B cell (primary cell): ENCODE results near the gene AHNAK. TPM values are rescaled to one million over a fixed set of nuclear protein-coding genes. Genes with fewer than 3 reads are reported as not detected.

ENCODE experiments used
- ATAC-seq: fragments of 200-7000 bp; cut with Tn5 transposase; one replicate; pipeline ENCODE4 v1.10.0; 2021; ENCODE audit warnings: low read depth, mild to moderate bottlenecking, moderate number of reproducible peaks, moderate library complexity
- CTCF ChIA-PET: fragments of 350-600 bp; sonication (Branson Sonifier 250); formaldehyde crosslinking; loops from one replicate; lab custom pipeline; 2021; ENCODE audit warnings: antibody characterized with exemption, inconsistent platforms; lab: Charles Lee
- POLR2A ChIA-PET: fragments of 350-600 bp; sonication (Branson Sonifier 250); formaldehyde crosslinking; loops from one replicate; lab custom pipeline; 2021; ENCODE audit warnings: antibody characterized with exemption; lab: Charles Lee
- DNase-seq: peaks from one replicate; pipeline ENCODE4 v3.0.0; 2013
- H2AFZ ChIP-seq: 2 replicates; pipeline ENCODE4 v1.6.1; 2012; ENCODE audit warnings: mild to moderate bottlenecking, low read depth, low read length; ENCODE audit not compliant: insufficient read depth, poor library complexity, severe bottlenecking
- H3K27ac ChIP-seq, 2 donors: 1 replicate in 1 of 2; 2 replicates in 1 of 2; pipeline ENCODE4 v1.5.1; 2012 to 2013; ENCODE audit warnings: low read length in 2 of 2, mild to moderate bottlenecking in 2 of 2, moderate library complexity in 1 of 2
- H3K27me3 ChIP-seq, 4 experiments: fragments of 200-600 bp in 1 of 4; sonication (generic) in 1 of 4; replicated peaks in 1 of 4; 1 replicate in 2 of 4; 2 replicates in 2 of 4; pipeline versions ENCODE4 v1.6.1 to v1.7.0; 2013 to 2016; ENCODE audit warnings: low read length in 3 of 4, mild to moderate bottlenecking in 2 of 4, mixed read lengths in 1 of 4, moderate library complexity in 1 of 4; ENCODE audit not compliant: insufficient read depth in 4 of 4, control insufficient read depth in 3 of 4; ENCODE audit errors: control extremely low read depth in 1 of 4
- H3K36me3 ChIP-seq, 2 experiments: replicated peaks in 1 of 2; 1 replicate in 1 of 2; 2 replicates in 1 of 2; pipeline versions ENCODE4 v1.6.1 to v1.7.1; 2013; ENCODE audit warnings: low read length in 1 of 2; ENCODE audit not compliant: insufficient read depth in 2 of 2, control insufficient read depth in 1 of 2; ENCODE audit errors: control extremely low read depth in 1 of 2, extremely low read depth in 1 of 2
- H3K4me1 ChIP-seq, 2 donors: fragments of 200-600 bp in 1 of 2; sonication (generic) in 1 of 2; 1 replicate in 1 of 2; 2 replicates in 1 of 2; pipeline versions ENCODE4 v1.5.1 to v1.6.1; 2013 to 2017; ENCODE audit warnings: low read length in 2 of 2; ENCODE audit not compliant: control insufficient read depth in 2 of 2, insufficient read depth in 2 of 2
- H3K4me2 ChIP-seq: replicated peaks from 2 replicates; pipeline ENCODE3; 2012; ENCODE audit warnings: mild to moderate bottlenecking, low read depth, low read length; ENCODE audit not compliant: poor library complexity, severe bottlenecking
- H3K4me3 ChIP-seq, 5 experiments: fragments of 200-600 bp in 1 of 5; sonication (generic) in 1 of 5; 1 replicate in 3 of 5; 2 replicates in 2 of 5; pipeline versions ENCODE4 v1.5.1 to v1.7.0; 2011 to 2016; ENCODE audit warnings: low read length in 4 of 5, mild to moderate bottlenecking in 4 of 5, low read depth in 2 of 5, control low read depth in 1 of 5, moderate library complexity in 1 of 5; ENCODE audit not compliant: insufficient read depth in 1 of 5; ENCODE audit errors: control extremely low read depth in 1 of 5, extremely low read depth in 1 of 5
- H3K79me2 ChIP-seq: fragments of 200-600 bp; sonication (generic); one replicate; pipeline ENCODE4 v1.6.0; 2016; ENCODE audit warnings: low read length; ENCODE audit not compliant: control insufficient read depth, insufficient read depth
- H3K9ac ChIP-seq: fragments of 200-600 bp; sonication (generic); 2 replicates; pipeline ENCODE4 v1.6.1; 2017; ENCODE audit warnings: mild to moderate bottlenecking, low read length, moderate library complexity
- H3K9me3 ChIP-seq, 3 donors: one replicate each; pipeline versions ENCODE4 v1.6.1 to v1.7.1; 2013; ENCODE audit warnings: low read length in 2 of 3; ENCODE audit not compliant: control insufficient read depth in 2 of 3, insufficient read depth in 1 of 3; ENCODE audit errors: control extremely low read depth in 1 of 3
- H4K20me1 ChIP-seq: 2 replicates; pipeline ENCODE4 v1.6.0; 2012; ENCODE audit warnings: mild to moderate bottlenecking, low read length; ENCODE audit not compliant: insufficient read depth, control insufficient read depth, poor library complexity, severe bottlenecking
- H3K27ac Mint-ChIP-seq: one replicate; pipeline ENCODE4 v1.8.0; 2021; ENCODE audit warnings: mixed read lengths
- H3K27me3 Mint-ChIP-seq: one replicate; pipeline ENCODE4 v1.8.0; 2021; ENCODE audit warnings: mixed read lengths
- H3K4me1 Mint-ChIP-seq: one replicate; pipeline ENCODE4 v1.8.0; 2021; ENCODE audit warnings: mixed read lengths
- H3K4me3 Mint-ChIP-seq: one replicate; pipeline ENCODE4 v1.8.0; 2021; ENCODE audit warnings: mixed read lengths
- H3K9me3 Mint-ChIP-seq: one replicate; pipeline ENCODE4 v1.8.0; 2022; ENCODE audit warnings: mixed read lengths; ENCODE audit not compliant: insufficient read depth
- EZH2 ChIP-seq: IDR thresholded peaks from 2 replicates; pipeline ENCODE4 v1.6.1; 2012; ENCODE audit warnings: borderline replicate concordance, low read depth, mild to moderate bottlenecking, moderate library complexity, low read length; ENCODE audit not compliant: insufficient read depth, poor library complexity, severe bottlenecking
- WGBS: methylation state at CpG from one replicate; pipeline ENCODE4 v1.1.5; 2013; ENCODE audit warnings: missing lambda C conversion rate; ENCODE audit not compliant: insufficient coverage; 5-methylcytosine and 5-hydroxymethylcytosine counted together
- intact Hi-C: fragments of 100-400 bp; cut with micrococcal nuclease; formaldehyde crosslinking; loops from one replicate; pipeline ENCODE4 v1.10.0; 2022
- polyA plus RNA-seq: library from polyadenylated mRNA; depleted of rRNA; stranded (reverse); fragments of >200 nt; gene quantifications from 2 replicates; pipeline ENCODE4 v1.2.3, GENCODE V29; 2012
- total RNA-seq, 2 donors: library from RNA; stranded (reverse); fragments of 120-200 nt in 1 of 2; gene quantifications; 1 replicate in 1 of 2; 2 replicates in 1 of 2; pipeline versions ENCODE4 v1.2.3 to v1.2.4, GENCODE V29; 2013 to 2022
- TF ChIP-seq, protein P1 (sequence below): fragments of 200-600 bp; IDR thresholded peaks from one replicate; pipeline ENCODE4 v1.8.0; 2022; ENCODE audit warnings: antibody characterized with exemption, mild to moderate bottlenecking

AHNAK gene
- total and polyA plus RNA-seq, 2 donors (not counting 1 experiment from before 2014, with no cell fraction given), result 63.7 to 229 TPM

DNA sequence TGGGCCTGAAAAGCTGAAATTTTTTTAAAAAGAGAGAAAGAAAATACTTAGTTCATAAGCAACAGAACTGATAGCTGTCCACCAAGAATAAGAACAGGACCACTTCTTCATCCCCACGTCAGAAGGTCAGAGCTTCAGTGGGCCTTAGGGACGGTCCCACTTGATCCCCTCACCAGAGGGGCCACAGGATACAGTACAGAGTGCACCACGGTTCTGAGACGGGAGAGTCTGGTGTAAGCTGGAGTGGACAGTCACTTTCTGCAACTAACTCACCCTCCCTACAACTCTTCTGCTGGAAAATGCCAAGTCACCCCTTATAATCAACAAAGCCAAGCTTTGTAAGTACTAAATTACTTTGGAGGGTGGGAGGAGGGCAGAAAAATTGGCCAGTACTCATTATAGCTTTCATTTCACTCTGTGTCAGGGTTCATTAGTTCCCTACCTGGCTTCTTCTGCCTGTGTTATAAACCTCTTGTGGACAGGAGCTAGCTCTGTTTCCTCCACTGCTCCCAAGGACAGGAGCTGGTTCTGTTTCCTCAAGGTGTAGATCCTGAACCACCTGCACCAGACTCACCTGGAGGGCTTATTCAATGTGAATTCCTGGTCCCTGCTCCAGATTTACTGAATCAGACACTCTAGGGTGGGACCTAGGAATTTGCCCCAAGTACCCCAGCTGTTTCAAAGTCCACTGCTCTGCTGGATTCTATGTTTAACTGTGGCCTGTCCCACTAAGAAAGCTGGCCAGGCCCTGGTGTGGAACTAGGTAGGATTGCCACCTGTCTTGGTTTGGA, 88.2 kb downstream of the AHNAK start:
- Histone ChIP-seq H3K27ac (no peak overlapping the region), H3K27me3 (no peaks in the 10 kb centered on the region), H3K79me2 (no peaks in the 10 kb centered on the region), H3K4me1 (no peaks in the 10 kb centered on the region), H3K9me3 (no peaks in the 10 kb centered on the region), H3K4me3 (no peak overlapping the region), H4K20me1 (no peaks in the 10 kb centered on the region), H3K4me2 (no peak overlapping the region), H3K9ac (no peak overlapping the region), H3K36me3 (no peaks in the 10 kb centered on the region), H2AFZ (no peak overlapping the region)
- POLR2A ChIA-PET, result no interaction called here
- TF ChIP-seq, protein P1, sequence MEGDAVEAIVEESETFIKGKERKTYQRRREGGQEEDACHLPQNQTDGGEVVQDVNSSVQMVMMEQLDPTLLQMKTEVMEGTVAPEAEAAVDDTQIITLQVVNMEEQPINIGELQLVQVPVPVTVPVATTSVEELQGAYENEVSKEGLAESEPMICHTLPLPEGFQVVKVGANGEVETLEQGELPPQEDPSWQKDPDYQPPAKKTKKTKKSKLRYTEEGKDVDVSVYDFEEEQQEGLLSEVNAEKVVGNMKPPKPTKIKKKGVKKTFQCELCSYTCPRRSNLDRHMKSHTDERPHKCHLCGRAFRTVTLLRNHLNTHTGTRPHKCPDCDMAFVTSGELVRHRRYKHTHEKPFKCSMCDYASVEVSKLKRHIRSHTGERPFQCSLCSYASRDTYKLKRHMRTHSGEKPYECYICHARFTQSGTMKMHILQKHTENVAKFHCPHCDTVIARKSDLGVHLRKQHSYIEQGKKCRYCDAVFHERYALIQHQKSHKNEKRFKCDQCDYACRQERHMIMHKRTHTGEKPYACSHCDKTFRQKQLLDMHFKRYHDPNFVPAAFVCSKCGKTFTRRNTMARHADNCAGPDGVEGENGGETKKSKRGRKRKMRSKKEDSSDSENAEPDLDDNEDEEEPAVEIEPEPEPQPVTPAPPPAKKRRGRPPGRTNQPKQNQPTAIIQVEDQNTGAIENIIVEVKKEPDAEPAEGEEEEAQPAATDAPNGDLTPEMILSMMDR, result no peak
- no peak for TF ChIP-seq EZH2
- H3K27me3 Mint-ChIP-seq, result no peaks in the 10 kb centered on the region
- no peak for ATAC-seq
- H3K27ac Mint-ChIP-seq, result no peak overlapping the region
- H3K4me1 Mint-ChIP-seq, result peaks cover 10% of the 10 kb centered on the region
- intact Hi-C loops, result no loop called here
- no peak for DNase-seq
- no peak overlapping the region for H3K4me3 Mint-ChIP-seq
- WGBS, result 40% methylated on average over 1 of the region's 4 CpGs
- CTCF ChIA-PET, result interaction anchor here (1.4 to 1.5 kb wide), 2 partner anchors 14 to 34 kb away, joined by 6 to 10 read pairs; no protein-coding TSS in a partner anchor
- H3K9me3 Mint-ChIP-seq, result no peaks in the 10 kb centered on the region

DNA sequence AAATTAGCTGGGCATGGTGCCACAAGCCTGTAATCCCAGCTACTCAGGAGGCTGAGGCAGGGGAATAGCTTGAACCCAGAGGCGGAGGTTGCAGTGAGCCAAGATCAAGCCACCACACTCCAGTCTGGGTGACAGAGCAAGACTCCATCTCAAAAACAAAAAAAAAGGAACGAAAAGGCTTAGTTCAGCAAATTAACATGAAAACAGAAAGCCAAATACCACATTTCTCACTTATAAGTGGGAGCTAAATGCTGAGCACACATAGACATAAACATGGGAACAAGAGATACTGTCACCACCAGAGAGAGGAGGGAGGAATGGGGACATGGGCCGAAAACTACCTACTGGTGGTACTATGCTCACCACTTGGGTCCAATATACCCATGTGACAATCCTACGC, 89.1 kb downstream of the AHNAK start:
- WGBS, result 100% methylated on average over 1 of the region's 4 CpGs
- Mint-ChIP-seq H3K27ac (no peak overlapping the region), H3K4me3 (no peak overlapping the region), H3K27me3 (no peaks in the 10 kb centered on the region), H3K9me3 (no peaks in the 10 kb centered on the region), H3K4me1 (peaks cover 7% of the 10 kb centered on the region)
- Histone ChIP-seq H3K9me3 (no peaks in the 10 kb centered on the region), H3K27ac (no peak overlapping the region), H3K36me3 (no peaks in the 10 kb centered on the region), H2AFZ (no peak overlapping the region), H3K4me3 (no peak overlapping the region), H3K4me1 (no peaks in the 10 kb centered on the region), H3K4me2 (no peak overlapping the region), H3K9ac (no peak overlapping the region), H3K79me2 (no peaks in the 10 kb centered on the region), H3K27me3 (no peaks in the 10 kb centered on the region), H4K20me1 (no peaks in the 10 kb centered on the region)
- ChIA-PET CTCF (interaction anchor here (0.7 to 1.5 kb wide), 5 partner anchors 11 to 200 kb away, joined by 3 to 10 read pairs (median 3); no protein-coding TSS in a partner anchor), POLR2A (no interaction called here)
- intact Hi-C loops, result no loop called here
- no peak for ATAC-seq
- TF ChIP-seq, protein P1, result no peak
- no peak for TF ChIP-seq EZH2
- DNase-seq, result no peak
